HTERT RPE-1 (cell line): ENCODE results near the gene TP53TG5.

Experiments used
- in situ Hi-C: fragments of 300-500 bp; cut with MboI; formaldehyde crosslinking; loops from 4 replicates; pipeline ENCODE4 v1.14.3; 2020; ENCODE audit warnings: low sequenced_read_pairs

TP53TG5 gene

GRCh38 chr20:45347936-45348778 is 30.0 kb downstream of the TP53TG5 start, which contains the start of gene SDC4:
Gene SDC4, minus strand, starts transcription at chr20:45348424. Its CDS starts 40 bp downstream, at chr20:45348384.
- in situ Hi-C loops: no loop called here

GRCh38 chr20:45347297-45347935 is 30.7 kb downstream of the TP53TG5 start:
- in situ Hi-C loops: no loop called here

- in situ Hi-C loops: no loop called here
Observed at GRCh38 chr20:45346851-45347250, 31.3 kb downstream of the TP53TG5 start.

- in situ Hi-C loops: no loop called here
Observed at GRCh38 chr20:45346291-45346718, 31.8 kb downstream of the TP53TG5 start.

GRCh38 chr20:45345104-45345936 is 32.8 kb downstream of the TP53TG5 start:
- in situ Hi-C loops: no loop called here

GRCh38 chr20:45344168-45344860 is 33.8 kb downstream of the TP53TG5 start:
- in situ Hi-C loops: no loop called here

- in situ Hi-C loops: no loop called here
Observed at GRCh38 chr20:45343532-45344167, 34.5 kb downstream of the TP53TG5 start.

- in situ Hi-C loops: no loop called here
Observed at GRCh38 chr20:45342855-45343531, 35.1 kb downstream of the TP53TG5 start.

GRCh38 chr20:45341939-45342854 is 35.9 kb downstream of the TP53TG5 start:
- in situ Hi-C loops: no loop called here

- in situ Hi-C loops: no loop called here
Observed at GRCh38 chr20:45341579-45341938, 36.6 kb downstream of the TP53TG5 start.

- in situ Hi-C loops: no loop called here
Observed at GRCh38 chr20:45340951-45341350, 37.2 kb downstream of the TP53TG5 start.

- in situ Hi-C loops: no loop called here
Observed at GRCh38 chr20:45340236-45340847, 37.8 kb downstream of the TP53TG5 start.

- in situ Hi-C loops: no loop called here
Observed at GRCh38 chr20:45339799-45340198, 38.3 kb downstream of the TP53TG5 start.

GRCh38 chr20:45339084-45339483 is 39.0 kb downstream of the TP53TG5 start:
- in situ Hi-C loops: no loop called here

- in situ Hi-C loops: no loop called here
Observed at GRCh38 chr20:45338121-45339030, 39.7 kb downstream of the TP53TG5 start.

GRCh38 chr20:45337367-45338120 is 40.6 kb downstream of the TP53TG5 start:
- in situ Hi-C loops: no loop called here
